ENCODE data around the gene VIM. TPM values are rescaled to one million over a fixed set of nuclear protein-coding genes. Genes with fewer than 3 reads are reported as not detected.

Gene VIM
- total and polyA plus RNA-seq, 5 donors = 724 to 952 (median 781) TPM

DNA sequence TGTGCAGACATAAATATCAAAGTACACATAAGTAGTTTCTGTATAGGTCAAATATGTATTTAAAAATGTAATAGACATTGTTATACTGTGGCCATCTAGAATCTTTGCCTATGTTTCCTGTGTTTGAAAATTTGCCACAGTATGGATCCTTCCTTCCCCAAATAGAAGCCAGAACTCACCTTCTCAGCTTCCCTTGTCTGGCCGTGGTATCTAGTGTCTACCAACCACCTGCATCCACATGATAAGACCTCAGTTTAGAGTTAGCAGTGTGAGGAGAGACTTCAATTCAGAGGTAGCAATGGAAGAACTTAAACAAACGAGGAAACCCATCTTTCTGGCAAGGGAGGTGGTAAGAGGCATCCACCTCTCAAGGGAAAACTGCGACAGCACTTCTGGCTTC lies 31.5 kb upstream of the VIM start:
- H3K4me1 ChIP-seq (ENCODE audit: control insufficient read depth, insufficient read depth, low read length) = no peaks in the 10 kb centered on the region
- intact Hi-C loops (cut with DNase I) = no loop called here
- 66% methylated on average over 3 of the region's 3 CpGs for WGBS

DNA sequence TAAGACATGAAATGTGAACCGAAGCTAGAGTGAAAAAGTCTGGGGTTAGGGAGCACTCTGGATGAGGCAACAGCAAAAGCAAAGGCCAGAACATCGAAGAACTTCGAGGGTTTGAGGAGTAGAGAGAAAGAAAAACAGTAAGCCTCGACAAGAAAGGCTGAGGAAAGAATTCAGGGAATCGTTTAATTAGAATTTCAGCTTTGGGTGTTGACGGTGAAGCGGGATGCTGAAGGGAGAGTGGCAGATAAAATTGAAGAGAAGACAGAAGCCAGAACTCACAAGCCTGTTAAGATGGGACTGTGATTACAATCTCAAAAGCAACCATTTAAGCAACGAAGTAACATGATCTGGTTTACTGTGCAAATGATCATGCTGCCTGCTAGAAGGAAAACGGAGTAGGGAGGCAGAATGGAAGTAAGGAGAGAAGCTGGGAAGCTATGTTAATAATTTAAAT lies 28.7 kb upstream of the VIM start:
- Histone ChIP-seq H3K27me3 (ENCODE audit: control insufficient read depth, insufficient read depth) (no peaks in the 10 kb centered on the region), H3K4me3 (ENCODE audit: low read length) (peak overlapping the region; percentile 60), H3K9me3 (ENCODE audit: control insufficient read depth, low read length) (no peaks in the 10 kb centered on the region), H3K27ac (ENCODE audit: low read length) (peak overlapping the region; percentile 64), H3K4me1 (ENCODE audit: control insufficient read depth, insufficient read depth, low read length) (no peaks in the 10 kb centered on the region)
- ATAC-seq (no peak), DNase-seq (no peak)
- WGBS = 25% methylated on average over 9 of the region's 9 CpGs
- intact Hi-C loops (cut with DNase I) = no loop called here

More for the DNA sequence above, 31.5 kb upstream of the VIM start:
- ATAC-seq (no peak), DNase-seq (no peak)
- Histone ChIP-seq H3K4me3 (ENCODE audit: low read length) (no peak overlapping the region), H3K27me3 (ENCODE audit: control insufficient read depth, insufficient read depth) (no peaks in the 10 kb centered on the region), H3K27ac (ENCODE audit: low read length) (no peak overlapping the region), H3K9me3 (ENCODE audit: control insufficient read depth, low read length) (no peaks in the 10 kb centered on the region)

DNA sequence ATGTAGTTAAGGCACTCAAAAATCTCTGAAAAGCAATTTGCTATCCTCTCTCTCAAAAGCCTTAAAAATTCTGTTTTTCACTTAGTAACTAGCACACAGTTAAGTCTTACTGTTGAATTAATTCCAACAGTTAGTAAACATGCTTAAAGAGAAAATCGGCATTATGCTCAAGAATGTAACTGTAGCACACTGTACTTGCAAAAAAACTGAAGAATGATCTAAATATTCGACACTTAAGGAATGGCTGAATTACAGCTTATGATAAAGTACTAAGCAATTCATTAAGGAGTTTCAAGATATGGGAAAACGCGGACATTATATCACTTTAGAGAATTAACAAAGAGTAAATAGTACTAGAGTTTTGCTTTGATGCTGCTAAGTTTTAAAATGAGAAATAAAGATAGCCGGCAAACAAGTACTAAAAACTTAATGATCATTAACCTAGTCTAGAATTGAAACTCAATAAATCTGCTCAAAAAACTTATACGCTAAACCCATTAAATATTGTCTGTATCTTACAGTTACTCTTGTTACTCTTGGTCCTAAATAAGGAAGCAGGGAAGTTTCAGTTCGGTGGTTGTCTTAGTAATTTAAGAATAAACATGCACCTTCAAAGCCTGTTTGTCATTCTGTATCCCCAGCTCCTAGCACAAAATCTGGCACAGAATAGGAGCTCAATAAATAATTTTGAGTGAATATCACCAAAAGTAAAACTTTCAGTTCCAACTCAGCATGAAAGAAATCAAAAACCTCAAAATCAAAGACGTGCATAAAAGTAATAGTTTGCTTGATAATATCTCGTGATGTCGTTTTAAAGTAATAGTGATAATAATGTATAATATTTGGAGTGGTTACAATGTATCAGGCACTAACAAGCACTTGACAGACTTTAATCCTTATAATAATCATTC lies 27.8 kb upstream of the VIM start:
- Histone ChIP-seq H3K4me1 (ENCODE audit: control insufficient read depth, insufficient read depth, low read length) (no peaks in the 10 kb centered on the region), H3K27ac (ENCODE audit: low read length) (peak overlapping the region; percentile 84), H3K9me3 (ENCODE audit: control insufficient read depth, low read length) (no peaks in the 10 kb centered on the region), H3K27me3 (ENCODE audit: control insufficient read depth, insufficient read depth) (no peaks in the 10 kb centered on the region), H3K4me3 (ENCODE audit: low read length) (peak overlapping the region; percentile 60)
- no peak for ATAC-seq
- DNase-seq = no peak
- intact Hi-C loops (cut with DNase I) = no loop called here
- 15% methylated on average over 10 of the region's 10 CpGs for WGBS

DNA sequence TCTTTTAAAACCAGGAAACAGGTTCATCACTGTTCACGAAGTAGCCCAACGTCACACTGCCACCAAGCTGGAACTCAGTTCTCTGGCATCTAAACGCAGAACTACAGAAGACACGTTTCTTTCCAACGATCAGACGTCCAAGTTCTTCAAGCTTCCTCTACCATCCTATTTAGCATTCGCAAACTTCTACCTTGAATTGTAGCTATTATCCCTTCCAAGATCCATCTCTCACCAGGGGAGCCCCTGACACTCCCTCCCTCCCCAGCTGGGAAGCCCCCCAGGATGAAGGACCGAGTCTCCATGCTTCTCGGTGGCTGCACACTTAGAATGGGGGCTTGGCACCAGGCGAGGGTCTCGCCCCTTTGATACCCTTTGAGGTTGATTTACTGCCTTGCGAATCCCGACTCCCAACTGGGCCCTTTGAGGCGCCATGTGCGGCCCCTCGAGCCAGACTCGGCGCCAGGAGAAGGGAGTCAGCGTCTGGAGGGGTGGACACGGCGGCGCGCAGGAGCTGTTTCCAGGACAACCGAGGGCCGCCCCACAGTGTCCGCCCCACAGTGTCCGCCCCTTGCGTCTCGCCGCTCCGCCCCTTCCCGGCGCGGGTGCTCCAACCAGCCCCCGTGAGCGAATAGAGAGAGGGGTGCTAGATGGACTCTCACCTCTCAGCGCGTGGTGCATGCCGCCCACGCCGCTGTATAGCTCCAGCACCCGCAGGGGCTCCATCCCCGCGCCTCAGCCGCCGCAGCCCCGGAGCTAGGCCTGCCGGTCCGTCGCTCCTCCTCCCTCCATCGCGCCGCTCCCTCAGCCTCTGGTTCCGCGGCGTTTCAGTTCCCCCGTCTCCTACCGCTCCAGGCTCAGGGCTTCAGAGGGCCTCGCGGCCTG lies 26.9 kb upstream of the VIM start, which contains the start of gene TRDMT1:
TRDMT1 (minus strand) TSS at position 761 of the 882 bp plus-strand sequence; CDS start at position 723, 38 bp downstream.
- Histone ChIP-seq H3K27ac (ENCODE audit: low read length) (peak within 1 kb of the TSS; percentile 84), H3K4me3 (ENCODE audit: low read length) (peak within 1 kb of the TSS; percentile 60), H3K4me1 (ENCODE audit: control insufficient read depth, insufficient read depth, low read length) (no peaks in the 10 kb centered on the region), H3K27me3 (ENCODE audit: control insufficient read depth, insufficient read depth) (no peaks in the 10 kb centered on the region), H3K9me3 (ENCODE audit: control insufficient read depth, low read length) (no peaks in the 10 kb centered on the region)
- intact Hi-C loops (cut with DNase I) = no loop called here
- peak; percentile 100 for ATAC-seq
- peak; percentile 91 to 95 (median 94) for DNase-seq
- WGBS = under 1% methylated on average over 60 of the region's 60 CpGs

DNA sequence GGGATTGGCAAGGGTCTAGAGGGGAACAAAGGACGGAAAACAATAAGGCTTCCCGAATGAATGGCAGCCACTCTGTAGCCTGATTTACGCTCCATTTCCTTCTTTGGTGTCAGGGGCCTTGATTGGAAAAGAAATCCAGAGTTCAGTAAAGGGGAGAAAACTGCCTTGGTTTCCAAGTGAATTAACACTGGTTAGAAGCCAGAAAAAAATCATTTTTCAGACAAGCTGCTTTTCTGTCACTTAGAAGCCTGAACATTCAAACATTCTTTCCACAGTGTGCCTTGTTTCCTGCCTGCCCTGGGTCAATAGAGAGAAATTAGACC lies 26.3 kb upstream of the VIM start:
- no peaks in the 10 kb centered on the region for H3K9me3 ChIP-seq (ENCODE audit: control insufficient read depth, low read length)
- H3K27ac ChIP-seq (ENCODE audit: low read length) = peak overlapping the region; percentile 84
- intact Hi-C loops (cut with DNase I) = no loop called here
- 13% methylated on average over 3 of the region's 3 CpGs for WGBS
- no peaks in the 10 kb centered on the region for H3K27me3 ChIP-seq (ENCODE audit: control insufficient read depth, insufficient read depth)
- DNase-seq (no peak), ATAC-seq (no peak)
- peak overlapping the region; percentile 60 for H3K4me3 ChIP-seq (ENCODE audit: low read length)
- H3K4me1 ChIP-seq (ENCODE audit: control insufficient read depth, insufficient read depth, low read length) = no peaks in the 10 kb centered on the region

DNA sequence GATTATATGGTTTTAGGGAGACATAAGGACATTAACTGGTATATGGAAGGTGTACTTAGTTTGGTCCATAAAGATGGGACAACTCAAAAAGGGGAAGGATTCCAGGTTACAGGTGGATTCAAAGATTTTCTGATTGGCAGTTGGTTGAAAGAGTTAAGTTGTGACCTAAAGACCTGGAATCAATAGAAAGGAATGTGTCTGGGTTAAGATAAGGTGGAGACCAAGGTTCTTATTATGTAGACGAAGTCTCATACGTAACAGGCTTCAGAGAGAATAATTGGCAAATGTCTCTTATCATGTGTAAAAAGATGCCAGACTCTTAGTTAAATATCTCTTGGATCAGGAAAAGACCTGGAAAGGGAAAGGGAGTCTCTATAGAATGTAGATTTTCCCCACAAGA lies 25.5 kb upstream of the VIM start:
- WGBS = 93% methylated on average over 2 of the region's 2 CpGs
- intact Hi-C loops (cut with DNase I) = no loop called here
- H3K4me3 ChIP-seq (ENCODE audit: low read length) = no peak overlapping the region
- no peaks in the 10 kb centered on the region for H3K9me3 ChIP-seq (ENCODE audit: control insufficient read depth, low read length)
- ATAC-seq (no peak), DNase-seq (no peak)
- no peaks in the 10 kb centered on the region for H3K27me3 ChIP-seq (ENCODE audit: control insufficient read depth, insufficient read depth)
- no peak overlapping the region for H3K27ac ChIP-seq (ENCODE audit: low read length)
- no peaks in the 10 kb centered on the region for H3K4me1 ChIP-seq (ENCODE audit: control insufficient read depth, insufficient read depth, low read length)

DNA sequence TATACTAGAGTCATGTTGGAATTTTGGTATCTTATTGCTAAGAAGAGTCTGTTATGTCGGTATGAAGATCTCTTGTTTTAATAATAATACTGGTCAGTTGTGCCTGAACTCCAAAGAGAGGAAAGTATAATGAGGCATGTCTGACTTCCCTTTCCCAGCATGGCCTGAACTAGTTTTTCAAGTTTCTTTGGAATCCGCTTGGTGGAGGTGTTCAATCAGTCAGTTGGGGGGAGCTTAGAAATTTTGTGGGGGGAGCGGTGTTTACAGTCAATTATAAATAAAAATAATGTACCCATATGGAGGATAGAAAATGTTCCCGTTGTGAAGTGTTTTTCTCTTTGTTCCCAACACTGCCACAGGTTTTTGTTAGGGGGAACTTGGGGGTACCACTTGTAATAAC lies 25.0 kb upstream of the VIM start:
- no peaks in the 10 kb centered on the region for H3K4me1 ChIP-seq (ENCODE audit: control insufficient read depth, insufficient read depth, low read length)
- no peak overlapping the region for H3K27ac ChIP-seq (ENCODE audit: low read length)
- H3K9me3 ChIP-seq (ENCODE audit: control insufficient read depth, low read length) = no peaks in the 10 kb centered on the region
- intact Hi-C loops (cut with DNase I) = no loop called here
- DNase-seq (no peak), ATAC-seq (no peak)
- 89% methylated on average over 4 of the region's 4 CpGs for WGBS
- H3K4me3 ChIP-seq (ENCODE audit: low read length) = no peak overlapping the region
- H3K27me3 ChIP-seq (ENCODE audit: control insufficient read depth, insufficient read depth) = no peaks in the 10 kb centered on the region

DNA sequence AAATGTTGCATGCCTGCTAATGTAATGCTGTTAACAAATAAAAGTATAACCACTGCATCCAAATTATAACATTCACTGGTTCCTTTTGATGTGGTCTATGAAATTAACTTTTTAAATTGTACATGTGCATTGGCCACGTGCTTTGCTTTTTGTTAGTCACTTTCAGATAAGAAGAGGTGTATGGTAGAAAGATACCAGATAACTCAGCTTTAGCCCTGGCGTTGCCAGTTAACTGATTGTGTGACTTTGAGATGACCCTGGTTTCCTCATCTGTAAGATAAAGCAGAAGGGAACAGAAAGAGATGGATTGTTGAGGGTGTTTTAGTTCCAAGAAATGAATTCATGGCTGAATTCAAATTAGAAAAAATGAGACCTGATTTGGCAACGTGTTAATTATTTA lies 24.6 kb upstream of the VIM start:
- no peaks in the 10 kb centered on the region for H3K4me1 ChIP-seq (ENCODE audit: control insufficient read depth, insufficient read depth, low read length)
- no peaks in the 10 kb centered on the region for H3K9me3 ChIP-seq (ENCODE audit: control insufficient read depth, low read length)
- no peaks in the 10 kb centered on the region for H3K27me3 ChIP-seq (ENCODE audit: control insufficient read depth, insufficient read depth)
- H3K27ac ChIP-seq (ENCODE audit: low read length) = no peak overlapping the region
- intact Hi-C loops (cut with DNase I) = no loop called here
- WGBS = 27% methylated on average over 3 of the region's 3 CpGs
- DNase-seq = no peak
- no peak overlapping the region for H3K4me3 ChIP-seq (ENCODE audit: low read length)
- ATAC-seq = no peak

DNA sequence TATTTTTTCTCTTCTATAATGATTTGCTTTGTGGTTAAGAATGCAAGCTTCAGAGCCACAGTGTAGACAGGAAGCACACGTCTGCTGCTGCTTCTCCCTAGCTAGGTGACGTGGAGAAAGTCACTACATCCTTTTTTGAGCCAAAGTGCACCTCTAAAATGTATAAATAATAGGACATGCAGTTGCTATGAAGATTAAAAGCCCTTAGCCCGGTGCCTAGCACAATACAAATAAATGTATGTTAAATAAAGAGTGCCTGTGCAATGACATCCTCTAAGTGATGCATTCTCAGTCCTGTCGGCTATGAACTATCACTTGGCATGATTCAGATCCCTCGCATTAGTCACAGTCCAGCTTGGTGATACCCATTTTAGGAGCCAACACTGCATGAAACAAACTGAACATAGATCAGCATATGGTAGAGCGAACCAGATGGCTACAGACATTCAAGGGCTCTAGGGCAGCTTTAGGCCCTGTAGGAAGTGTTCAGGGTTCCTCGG lies 21.8 kb upstream of the VIM start:
- Histone ChIP-seq H3K27ac (ENCODE audit: low read length) (no peak overlapping the region), H3K9me3 (ENCODE audit: control insufficient read depth, low read length) (no peaks in the 10 kb centered on the region), H3K4me3 (ENCODE audit: low read length) (no peak overlapping the region), H3K4me1 (ENCODE audit: control insufficient read depth, insufficient read depth, low read length) (no peaks in the 10 kb centered on the region), H3K27me3 (ENCODE audit: control insufficient read depth, insufficient read depth) (no peaks in the 10 kb centered on the region)
- DNase-seq (no peak), ATAC-seq (no peak)
- intact Hi-C loops (cut with DNase I) = no loop called here
- WGBS = 80% methylated on average over 7 of the region's 7 CpGs

DNA sequence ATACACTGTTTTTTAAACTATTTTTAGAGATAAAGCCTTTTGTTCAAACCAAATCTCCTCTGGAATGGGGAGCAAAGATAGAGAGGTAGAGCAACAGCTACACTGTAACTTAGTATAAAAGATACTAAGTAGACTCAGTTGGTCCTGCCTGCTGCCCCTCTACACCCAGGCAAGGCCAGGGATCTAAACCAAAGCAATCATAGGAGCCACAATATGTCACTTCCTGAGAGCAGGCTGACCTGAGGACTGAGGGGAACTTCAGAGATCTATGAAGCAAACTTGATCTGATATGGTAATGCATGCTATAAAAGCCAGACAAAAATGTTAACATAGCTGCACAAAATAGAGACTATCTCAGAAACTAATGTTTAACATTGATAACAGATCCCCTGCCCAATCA lies 19.6 kb upstream of the VIM start:
- no peak for ATAC-seq
- no peak overlapping the region for H3K27ac ChIP-seq (ENCODE audit: low read length)
- intact Hi-C loops (cut with DNase I) = no loop called here

DNA sequence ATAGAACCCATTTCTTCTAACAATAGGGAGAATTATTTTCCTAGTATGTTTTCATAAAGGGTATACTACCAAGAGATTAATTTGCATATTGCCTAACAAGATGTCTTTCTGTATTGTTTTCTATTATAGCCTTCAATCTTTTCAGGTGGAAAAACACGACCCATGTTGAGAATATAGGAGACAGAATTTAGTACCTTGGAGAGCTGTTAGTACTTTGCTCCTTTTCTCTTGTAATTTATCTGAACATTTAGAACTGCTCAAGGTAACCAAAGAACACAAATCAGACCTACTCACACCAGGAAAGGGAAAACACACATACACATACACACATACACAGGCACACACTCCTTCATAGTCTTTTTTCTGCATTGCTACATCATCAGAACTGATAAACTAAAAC lies 18.7 kb upstream of the VIM start:
- Histone ChIP-seq H3K27me3 (ENCODE audit: control insufficient read depth, insufficient read depth) (no peaks in the 10 kb centered on the region), H3K9me3 (ENCODE audit: control insufficient read depth, low read length) (no peaks in the 10 kb centered on the region), H3K4me1 (ENCODE audit: control insufficient read depth, insufficient read depth, low read length) (no peaks in the 10 kb centered on the region), H3K27ac (ENCODE audit: low read length) (no peak overlapping the region), H3K4me3 (ENCODE audit: low read length) (no peak overlapping the region)
- ATAC-seq (no peak), DNase-seq (no peak)
- 82% methylated on average over 1 of the region's 1 CpG for WGBS
- intact Hi-C loops (cut with DNase I) = no loop called here

More for the DNA sequence above, 19.6 kb upstream of the VIM start:
- no peak overlapping the region for H3K4me3 ChIP-seq (ENCODE audit: low read length)
- no peaks in the 10 kb centered on the region for H3K4me1 ChIP-seq (ENCODE audit: control insufficient read depth, insufficient read depth, low read length)
- DNase-seq = no peak
- no peaks in the 10 kb centered on the region for H3K9me3 ChIP-seq (ENCODE audit: control insufficient read depth, low read length)
- no peaks in the 10 kb centered on the region for H3K27me3 ChIP-seq (ENCODE audit: control insufficient read depth, insufficient read depth)
